ENCODE results near the gene ACKR3.

ACKR3 gene

GRCh38 chr2:236549165-236549564, 20.5 kb upstream of the ACKR3 start:
- Histone ChIP-seq H3K4me1 (ENCODE audit: control insufficient read depth, insufficient read depth, low read length) (peaks cover 10% of the 10 kb centered on the region; the same call in 1 of the 2 replicates), H3K27ac (ENCODE audit: low read depth, low read length) (no peak overlapping the region), H3K9ac (ENCODE audit: low read length) (no peak overlapping the region)

GRCh38 chr2:236550290-236550689, 19.3 kb upstream of the ACKR3 start:
- Histone ChIP-seq H3K36me3 (ENCODE audit: control insufficient read depth, insufficient read depth, low read length) (no peaks in the 10 kb centered on the region), H3K4me3 (ENCODE audit: low read depth, low read length) (no peak overlapping the region), H3K27me3 (ENCODE audit: control insufficient read depth, insufficient read depth, low read length) (no peaks in the 10 kb centered on the region), H3K9me3 (ENCODE audit: control insufficient read depth, insufficient read depth, low read depth, low read length) (peaks cover 8% of the 10 kb centered on the region), H3K27ac (ENCODE audit: low read depth, low read length) (no peak overlapping the region), H3K4me1 (ENCODE audit: control insufficient read depth, insufficient read depth, low read length) (peaks cover 10% of the 10 kb centered on the region; the same call in 1 of the 2 replicates), H3K9ac (ENCODE audit: low read length) (no peak overlapping the region)

More at GRCh38 chr2:236549165-236549564, 20.5 kb upstream of the ACKR3 start:
- H3K27me3 ChIP-seq (ENCODE audit: control insufficient read depth, insufficient read depth, low read length): no peaks in the 10 kb centered on the region
- H3K4me3 ChIP-seq (ENCODE audit: low read depth, low read length): no peak overlapping the region
- H3K36me3 ChIP-seq (ENCODE audit: control insufficient read depth, insufficient read depth, low read length): no peaks in the 10 kb centered on the region
- H3K9me3 ChIP-seq (ENCODE audit: control insufficient read depth, insufficient read depth, low read depth, low read length): peaks cover 3% of the 10 kb centered on the region; the same call in 1 of the 2 replicates

DNA sequence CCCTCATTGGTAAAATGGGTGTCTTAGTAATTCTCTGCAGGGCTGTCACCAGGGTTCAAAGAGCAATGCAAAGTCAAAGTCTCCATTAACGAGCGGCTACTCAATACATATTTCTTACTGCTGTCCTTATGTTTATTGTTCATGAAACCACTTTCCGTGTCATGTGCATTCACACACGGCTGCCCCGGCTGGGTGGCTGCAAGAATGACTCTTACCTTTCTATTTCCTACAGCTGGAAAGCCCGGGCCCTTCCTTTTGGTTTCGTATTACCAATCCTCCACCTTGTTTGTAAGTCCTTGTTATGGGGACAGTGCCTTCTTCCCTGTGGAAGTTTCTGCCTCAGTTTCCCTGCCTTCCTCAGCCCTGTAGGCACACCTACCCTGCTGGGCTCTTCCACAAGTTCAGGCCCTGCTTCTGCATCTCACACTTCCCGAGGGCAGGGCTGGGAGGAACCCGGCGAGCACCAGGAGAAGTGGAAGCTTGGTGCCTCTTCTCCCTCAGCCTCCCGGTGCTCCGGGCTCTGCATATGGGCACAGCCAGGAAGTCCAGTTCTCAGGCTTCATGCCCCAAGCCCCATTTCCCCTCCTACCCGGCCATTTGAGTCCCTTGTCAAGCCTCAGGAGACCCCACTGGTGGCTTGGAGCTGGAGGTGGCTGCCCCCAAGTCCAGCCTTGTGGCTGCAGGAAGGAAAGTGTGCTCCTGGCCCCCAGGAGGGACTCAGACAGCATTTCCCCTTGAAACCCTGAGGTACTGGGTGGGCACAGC, 18.7 kb upstream of the ACKR3 start:
- Histone ChIP-seq H3K4me3 (ENCODE audit: low read depth, low read length) (no peak overlapping the region), H3K9me3 (ENCODE audit: control insufficient read depth, insufficient read depth, low read depth, low read length) (peaks cover 8% of the 10 kb centered on the region), H3K9ac (ENCODE audit: low read length) (no peak overlapping the region), H3K36me3 (ENCODE audit: control insufficient read depth, insufficient read depth, low read length) (no peaks in the 10 kb centered on the region), H3K4me1 (ENCODE audit: control insufficient read depth, insufficient read depth, low read length) (peaks cover 10% of the 10 kb centered on the region; the same call in 1 of the 2 replicates), H3K27me3 (ENCODE audit: control insufficient read depth, insufficient read depth, low read length) (no peaks in the 10 kb centered on the region), H3K27ac (ENCODE audit: low read depth, low read length) (no peak overlapping the region)

DNA sequence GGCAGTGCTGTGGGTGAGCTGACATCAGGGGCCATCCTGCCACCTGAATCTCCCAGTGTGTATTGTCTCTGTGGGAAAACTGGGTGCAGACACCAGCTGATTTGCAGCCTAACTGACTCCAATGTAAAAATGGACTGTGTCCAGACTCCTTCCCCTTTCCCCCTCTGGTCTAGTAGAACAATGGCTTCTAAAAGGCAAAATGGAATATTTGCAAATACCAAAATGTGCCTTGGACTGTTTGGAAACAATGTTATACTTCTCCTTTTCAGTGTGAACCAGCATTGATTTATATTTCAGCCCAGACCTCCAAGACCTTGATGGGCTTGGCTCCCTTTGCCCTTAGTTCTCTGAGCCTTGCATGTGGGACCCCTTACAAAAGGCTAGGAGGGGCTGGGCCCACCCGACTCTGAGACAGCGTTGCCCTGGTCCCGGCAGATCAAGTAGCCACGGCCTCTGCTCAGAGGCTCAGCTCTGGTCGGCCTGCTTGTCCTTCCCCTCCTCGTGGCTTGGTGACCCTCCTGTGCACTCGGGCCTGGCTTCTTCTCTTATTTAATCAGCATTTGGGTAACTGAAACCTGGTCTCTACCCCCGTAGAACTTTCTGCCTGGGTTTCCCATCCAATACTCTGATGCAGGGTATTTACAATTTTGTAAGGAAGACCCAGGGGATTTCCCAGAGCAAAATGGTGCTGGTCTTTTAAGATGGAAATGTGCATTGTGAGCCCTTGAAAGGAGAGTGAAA, 18.0 kb upstream of the ACKR3 start:
- H3K9me3 ChIP-seq (ENCODE audit: control insufficient read depth, insufficient read depth, low read depth, low read length): peaks cover 8% of the 10 kb centered on the region
- peaks cover 10% of the 10 kb centered on the region; the same call in 1 of the 2 replicates for H3K4me1 ChIP-seq (ENCODE audit: control insufficient read depth, insufficient read depth, low read length)
- H3K4me3 ChIP-seq (ENCODE audit: low read depth, low read length): no peak overlapping the region
- no peaks in the 10 kb centered on the region for H3K36me3 ChIP-seq (ENCODE audit: control insufficient read depth, insufficient read depth, low read length)
- no peak overlapping the region for H3K27ac ChIP-seq (ENCODE audit: low read depth, low read length)
- H3K27me3 ChIP-seq (ENCODE audit: control insufficient read depth, insufficient read depth, low read length): no peaks in the 10 kb centered on the region
- H3K9ac ChIP-seq (ENCODE audit: low read length): no peak overlapping the region

DNA sequence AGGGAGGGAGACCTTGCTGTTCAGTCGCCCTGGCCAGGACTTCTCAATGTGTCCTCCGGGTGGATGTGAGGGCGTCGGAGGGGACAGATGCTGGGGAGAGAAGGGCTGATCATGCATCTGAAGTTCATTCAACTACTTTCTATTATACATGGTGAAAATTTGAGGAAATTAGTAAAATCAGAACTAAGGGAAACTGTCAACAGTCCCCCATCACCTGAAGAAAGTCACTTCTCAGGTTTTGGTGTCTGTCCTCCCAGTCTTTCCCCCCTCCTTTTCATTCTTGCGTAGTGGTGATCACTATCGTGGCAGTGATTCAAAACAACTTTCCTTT, 17.4 kb upstream of the ACKR3 start:
- H3K27ac ChIP-seq (ENCODE audit: low read depth, low read length): no peak overlapping the region
- no peaks in the 10 kb centered on the region for H3K36me3 ChIP-seq (ENCODE audit: control insufficient read depth, insufficient read depth, low read length)
- H3K4me3 ChIP-seq (ENCODE audit: low read depth, low read length): no peak overlapping the region
- H3K4me1 ChIP-seq (ENCODE audit: control insufficient read depth, insufficient read depth, low read length): peaks cover 10% of the 10 kb centered on the region; the same call in 1 of the 2 replicates
- no peak overlapping the region for H3K9ac ChIP-seq (ENCODE audit: low read length)
- peaks cover 8% of the 10 kb centered on the region for H3K9me3 ChIP-seq (ENCODE audit: control insufficient read depth, insufficient read depth, low read depth, low read length)
- no peaks in the 10 kb centered on the region for H3K27me3 ChIP-seq (ENCODE audit: control insufficient read depth, insufficient read depth, low read length)

DNA sequence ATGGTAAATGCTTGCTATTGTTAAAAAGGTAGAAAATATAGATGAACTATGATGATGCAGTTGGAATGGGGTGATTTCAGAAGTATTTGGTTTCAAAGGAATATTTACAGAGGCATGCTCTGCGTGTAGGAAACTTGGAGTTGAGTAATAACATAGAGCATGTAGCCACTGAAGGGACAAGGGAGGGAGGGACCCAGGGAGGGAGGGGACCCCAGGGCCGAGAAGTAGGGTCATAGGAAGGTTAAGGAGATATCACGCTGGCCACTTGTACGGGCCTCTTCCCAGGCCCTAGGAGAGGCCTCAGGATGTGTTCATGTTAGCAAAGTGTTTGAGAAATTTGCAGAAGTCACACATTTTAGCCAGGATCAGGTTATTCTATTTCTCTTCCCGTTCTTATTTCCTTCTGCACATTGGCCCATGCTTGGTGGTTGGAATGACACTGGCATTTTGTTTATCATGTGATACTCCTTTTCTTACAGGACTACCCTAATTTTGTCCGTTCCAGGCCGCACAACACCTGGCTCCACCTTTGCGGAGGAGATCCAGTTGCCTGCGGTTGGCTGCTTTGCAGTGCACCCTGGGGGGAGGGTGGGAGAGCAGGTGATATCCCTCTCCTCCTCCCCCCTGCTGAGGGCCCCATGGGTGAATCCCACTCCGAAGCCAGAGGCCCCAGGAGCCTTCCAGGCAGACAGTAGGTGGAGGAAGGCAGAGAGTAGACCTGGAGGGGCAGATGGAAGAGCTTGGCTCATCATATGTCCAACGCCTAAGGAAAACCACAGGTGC, 16.9 kb upstream of the ACKR3 start:
- Histone ChIP-seq H3K27ac (ENCODE audit: low read depth, low read length) (no peak overlapping the region), H3K36me3 (ENCODE audit: control insufficient read depth, insufficient read depth, low read length) (no peaks in the 10 kb centered on the region), H3K27me3 (ENCODE audit: control insufficient read depth, insufficient read depth, low read length) (no peaks in the 10 kb centered on the region), H3K9me3 (ENCODE audit: control insufficient read depth, insufficient read depth, low read depth, low read length) (peaks cover 6% of the 10 kb centered on the region), H3K4me3 (ENCODE audit: low read depth, low read length) (no peak overlapping the region), H3K4me1 (ENCODE audit: control insufficient read depth, insufficient read depth, low read length) (peaks cover 10% of the 10 kb centered on the region; the same call in 1 of the 2 replicates), H3K9ac (ENCODE audit: low read length) (no peak overlapping the region)

- Histone ChIP-seq H3K36me3 (ENCODE audit: control insufficient read depth, insufficient read depth, low read length) (no peaks in the 10 kb centered on the region), H3K9ac (ENCODE audit: low read length) (no peak overlapping the region), H3K27ac (ENCODE audit: low read depth, low read length) (no peak overlapping the region), H3K9me3 (ENCODE audit: control insufficient read depth, insufficient read depth, low read depth, low read length) (peaks cover 6% of the 10 kb centered on the region), H3K27me3 (ENCODE audit: control insufficient read depth, insufficient read depth, low read length) (no peaks in the 10 kb centered on the region), H3K4me3 (ENCODE audit: low read depth, low read length) (no peak overlapping the region), H3K4me1 (ENCODE audit: control insufficient read depth, insufficient read depth, low read length) (peaks cover 10% of the 10 kb centered on the region; the same call in 1 of the 2 replicates)
Measured at GRCh38 chr2:236553522-236553921, 16.1 kb upstream of the ACKR3 start.

- Histone ChIP-seq H3K36me3 (ENCODE audit: control insufficient read depth, insufficient read depth, low read length) (no peaks in the 10 kb centered on the region), H3K27ac (ENCODE audit: low read depth, low read length) (no peak overlapping the region), H3K4me1 (ENCODE audit: control insufficient read depth, insufficient read depth, low read length) (peaks cover 10% of the 10 kb centered on the region; the same call in 1 of the 2 replicates), H3K9ac (ENCODE audit: low read length) (no peak overlapping the region), H3K27me3 (ENCODE audit: control insufficient read depth, insufficient read depth, low read length) (no peaks in the 10 kb centered on the region), H3K4me3 (ENCODE audit: low read depth, low read length) (no peak overlapping the region), H3K9me3 (ENCODE audit: control insufficient read depth, insufficient read depth, low read depth, low read length) (peaks cover 6% of the 10 kb centered on the region)
Measured at GRCh38 chr2:236554629-236555282, 14.9 kb upstream of the ACKR3 start.

GRCh38 chr2:236555481-236555880, 14.1 kb upstream of the ACKR3 start:
- no peak overlapping the region for H3K27ac ChIP-seq (ENCODE audit: low read depth, low read length)
- H3K9me3 ChIP-seq (ENCODE audit: control insufficient read depth, insufficient read depth, low read depth, low read length): peaks cover 6% of the 10 kb centered on the region
- H3K4me3 ChIP-seq (ENCODE audit: low read depth, low read length): no peak overlapping the region
- no peak overlapping the region for H3K9ac ChIP-seq (ENCODE audit: low read length)
- peaks cover 10% of the 10 kb centered on the region; the same call in 1 of the 2 replicates for H3K4me1 ChIP-seq (ENCODE audit: control insufficient read depth, insufficient read depth, low read length)
- H3K27me3 ChIP-seq (ENCODE audit: control insufficient read depth, insufficient read depth, low read length): no peaks in the 10 kb centered on the region
- H3K36me3 ChIP-seq (ENCODE audit: control insufficient read depth, insufficient read depth, low read length): no peaks in the 10 kb centered on the region

DNA sequence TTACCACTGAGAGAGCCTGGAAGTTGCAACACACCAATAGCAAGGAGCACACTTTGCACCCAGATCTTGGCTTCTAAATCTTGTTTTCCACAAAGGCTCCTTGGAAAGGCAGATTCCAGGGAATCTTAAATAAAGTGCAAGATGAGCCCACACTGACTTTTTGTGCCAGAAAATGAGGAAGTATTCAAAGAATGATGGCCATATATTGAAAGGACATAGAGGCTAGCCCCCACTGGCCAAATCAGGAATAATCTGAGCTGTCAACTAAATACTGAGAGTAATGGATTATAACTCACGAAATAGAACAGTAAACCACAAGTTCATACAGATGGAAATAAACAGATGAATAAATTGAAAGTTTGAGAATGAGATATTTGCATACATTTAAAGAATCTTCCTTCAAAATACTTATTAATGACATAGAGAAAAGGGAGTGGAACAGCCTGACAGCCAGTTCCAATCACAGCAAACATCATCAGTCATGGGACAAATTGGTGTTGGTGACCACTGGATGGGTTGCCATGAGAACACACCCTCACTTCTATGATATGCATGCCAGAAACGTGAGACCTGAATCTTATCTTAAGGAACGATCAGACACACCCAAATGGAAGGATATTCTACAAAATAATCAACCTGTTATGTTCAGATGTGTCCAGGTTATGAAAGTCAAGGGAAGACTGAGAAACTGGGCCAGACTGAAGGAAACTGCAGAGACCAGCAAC, 12.2 kb upstream of the ACKR3 start:
- H3K27me3 ChIP-seq (ENCODE audit: control insufficient read depth, insufficient read depth, low read length): no peaks in the 10 kb centered on the region
- H3K9ac ChIP-seq (ENCODE audit: low read length): no peak overlapping the region
- no peak overlapping the region for H3K27ac ChIP-seq (ENCODE audit: low read depth, low read length)
- H3K9me3 ChIP-seq (ENCODE audit: control insufficient read depth, insufficient read depth, low read depth, low read length): peaks cover 6% of the 10 kb centered on the region
- H3K4me3 ChIP-seq (ENCODE audit: low read depth, low read length): no peak overlapping the region
- no peaks in the 10 kb centered on the region for H3K4me1 ChIP-seq (ENCODE audit: control insufficient read depth, insufficient read depth, low read length)
- H3K36me3 ChIP-seq (ENCODE audit: control insufficient read depth, insufficient read depth, low read length): no peaks in the 10 kb centered on the region

Measured in HUES6 (cell line).